ENCODE results near the gene HOXB4. TPM values are rescaled to one million over a fixed set of nuclear protein-coding genes. Genes with fewer than 3 reads are reported as not detected.

HOXB4 gene
- total RNA-seq, 1 donor from 2014 or later = 3.3 TPM

DNA sequence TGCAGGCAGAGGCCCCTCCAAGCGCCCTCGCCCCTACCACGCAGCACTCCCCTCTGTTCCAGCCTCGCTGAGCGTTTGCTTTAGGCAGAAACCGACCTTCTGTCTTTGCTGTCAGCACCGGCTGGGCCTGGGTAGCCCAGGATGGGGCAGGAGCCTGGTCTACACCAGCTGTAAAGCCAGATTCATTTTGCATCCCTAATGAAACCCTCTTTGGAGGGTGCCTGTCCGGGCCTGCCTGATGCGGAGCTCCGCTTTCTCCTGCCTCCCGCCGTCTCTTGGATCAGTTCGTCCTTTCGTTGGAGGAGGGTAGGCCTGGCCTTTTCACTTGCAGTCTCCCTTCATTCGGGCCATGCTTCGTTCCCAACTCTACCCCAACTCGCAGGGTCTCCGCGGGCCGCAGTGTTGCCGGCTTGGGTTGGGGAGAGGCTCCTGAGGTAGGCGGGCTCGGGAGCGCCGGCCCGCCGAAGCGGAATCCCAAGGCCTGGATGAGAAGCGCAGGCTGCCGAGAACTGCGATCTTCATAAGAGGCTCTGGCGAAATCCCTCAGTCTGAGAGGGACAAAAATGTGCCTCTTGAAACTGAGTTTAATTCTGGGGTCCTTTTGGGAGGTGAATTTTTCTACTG lies 41.8 kb upstream of the HOXB4 start:
- H3K27ac Mint-ChIP-seq = no peak overlapping the region
- no peaks in the 10 kb centered on the region for H3K9me3 Mint-ChIP-seq
- H3K27me3 Mint-ChIP-seq (ENCODE audit: low read depth) = peaks cover 88% of the 10 kb centered on the region
- peaks cover 23% of the 10 kb centered on the region for H3K4me1 Mint-ChIP-seq (ENCODE audit: low read depth)
- H3K36me3 Mint-ChIP-seq (ENCODE audit: low read depth) = no peaks in the 10 kb centered on the region
- H3K4me3 Mint-ChIP-seq (ENCODE audit: low read depth) = no peak overlapping the region
- no peak for DNase-seq (ENCODE audit: low spot score)
- intact Hi-C loops (cut with micrococcal nuclease) = loop anchor here (10.0 kb wide), 2 partner anchors 875 to 1345 kb away; partner anchors contain the start of genes DLX4 and NGFR

DNA sequence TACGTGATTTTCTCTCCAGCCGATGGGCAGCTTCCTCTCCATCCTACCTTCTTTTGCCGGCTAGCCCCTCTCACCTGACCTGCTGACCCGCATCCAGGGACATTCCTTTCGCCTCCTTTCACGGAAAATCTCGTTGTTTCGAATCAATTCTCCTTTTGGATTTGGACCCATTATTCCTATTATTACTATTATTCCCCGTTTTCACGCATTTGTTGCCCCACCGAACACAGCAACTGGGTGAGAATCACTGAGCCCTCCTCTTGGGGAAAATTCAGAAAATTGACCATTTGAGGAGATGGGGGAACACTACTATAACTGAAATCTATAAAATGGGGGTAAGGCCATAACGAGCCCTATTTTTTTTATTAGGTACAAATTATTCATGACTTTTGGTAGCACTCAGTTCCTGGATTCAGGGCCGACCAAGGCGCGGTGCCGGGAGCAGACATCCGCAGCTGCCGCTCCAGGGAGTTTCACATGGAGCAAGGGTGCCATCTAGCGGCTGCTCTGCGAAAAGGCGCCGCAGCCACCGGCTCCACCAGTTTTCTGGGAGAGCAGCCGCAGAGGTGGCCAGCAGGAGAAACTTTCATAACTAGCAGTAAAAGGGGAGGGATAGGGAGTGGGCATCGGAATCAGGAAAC lies 40.2 kb upstream of the HOXB4 start:
- Mint-ChIP-seq H3K4me3 (ENCODE audit: low read depth) (no peak overlapping the region), H3K27ac (peak overlapping the region; percentile 14), H3K9me3 (no peaks in the 10 kb centered on the region), H3K4me1 (ENCODE audit: low read depth) (peaks cover 27% of the 10 kb centered on the region), H3K36me3 (ENCODE audit: low read depth) (no peaks in the 10 kb centered on the region), H3K27me3 (ENCODE audit: low read depth) (peaks cover 87% of the 10 kb centered on the region)
- intact Hi-C loops (cut with micrococcal nuclease) = loop anchor here (1.0 to 10.0 kb wide), 3 partner anchors 21 to 1346 kb away; partner anchors contain the start of gene DLX4
- DNase-seq (ENCODE audit: low spot score) = peak; percentile 77

DNA sequence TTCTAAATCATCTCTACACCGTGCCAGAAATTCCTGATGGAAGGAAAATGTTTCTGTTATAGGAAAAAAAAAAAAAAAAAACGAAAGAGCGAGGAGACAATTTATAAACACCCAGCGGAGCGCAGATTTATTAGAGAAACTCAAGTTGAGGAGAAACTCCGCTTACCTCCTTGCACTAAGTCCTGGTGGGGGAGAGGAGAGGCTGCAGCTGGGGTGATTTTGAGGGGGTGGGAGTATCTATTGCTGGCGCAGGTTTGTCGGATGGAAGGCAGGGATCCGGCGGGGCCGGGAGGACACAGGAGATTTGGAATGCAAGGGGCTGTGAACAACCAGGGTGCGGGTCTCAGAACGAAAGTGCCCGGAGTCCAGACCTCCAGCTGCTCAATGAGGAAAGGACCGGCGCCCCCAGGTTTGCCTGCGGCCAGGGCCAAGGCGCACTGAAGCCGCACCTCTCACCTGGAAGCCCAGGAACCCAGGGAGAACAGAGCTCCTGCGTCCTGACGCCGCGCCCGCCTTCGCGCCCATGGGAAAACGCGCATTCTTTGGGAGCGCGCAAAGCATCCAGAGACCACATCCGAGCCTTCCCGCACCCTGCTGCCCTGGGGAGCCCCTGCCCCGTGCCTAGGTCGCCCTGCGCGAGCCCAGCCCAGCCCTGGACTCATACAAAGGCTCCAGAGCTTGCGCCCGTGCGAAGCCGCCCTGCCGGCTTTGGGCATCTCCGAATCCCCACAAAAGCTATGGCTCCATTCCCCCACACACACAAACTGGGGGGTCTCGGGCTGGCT lies 39.5 kb upstream of the HOXB4 start:
- Mint-ChIP-seq H3K9me3 (no peaks in the 10 kb centered on the region), H3K27me3 (ENCODE audit: low read depth) (peaks cover 85% of the 10 kb centered on the region), H3K4me3 (ENCODE audit: low read depth) (no peak overlapping the region), H3K27ac (no peak overlapping the region), H3K4me1 (ENCODE audit: low read depth) (peaks cover 29% of the 10 kb centered on the region), H3K36me3 (ENCODE audit: low read depth) (no peaks in the 10 kb centered on the region)
- no peak for DNase-seq (ENCODE audit: low spot score)
- intact Hi-C loops (cut with micrococcal nuclease) = loop anchor here (1.0 to 10.0 kb wide), 3 partner anchors 20 to 1347 kb away; partner anchors contain the start of gene DLX4

DNA sequence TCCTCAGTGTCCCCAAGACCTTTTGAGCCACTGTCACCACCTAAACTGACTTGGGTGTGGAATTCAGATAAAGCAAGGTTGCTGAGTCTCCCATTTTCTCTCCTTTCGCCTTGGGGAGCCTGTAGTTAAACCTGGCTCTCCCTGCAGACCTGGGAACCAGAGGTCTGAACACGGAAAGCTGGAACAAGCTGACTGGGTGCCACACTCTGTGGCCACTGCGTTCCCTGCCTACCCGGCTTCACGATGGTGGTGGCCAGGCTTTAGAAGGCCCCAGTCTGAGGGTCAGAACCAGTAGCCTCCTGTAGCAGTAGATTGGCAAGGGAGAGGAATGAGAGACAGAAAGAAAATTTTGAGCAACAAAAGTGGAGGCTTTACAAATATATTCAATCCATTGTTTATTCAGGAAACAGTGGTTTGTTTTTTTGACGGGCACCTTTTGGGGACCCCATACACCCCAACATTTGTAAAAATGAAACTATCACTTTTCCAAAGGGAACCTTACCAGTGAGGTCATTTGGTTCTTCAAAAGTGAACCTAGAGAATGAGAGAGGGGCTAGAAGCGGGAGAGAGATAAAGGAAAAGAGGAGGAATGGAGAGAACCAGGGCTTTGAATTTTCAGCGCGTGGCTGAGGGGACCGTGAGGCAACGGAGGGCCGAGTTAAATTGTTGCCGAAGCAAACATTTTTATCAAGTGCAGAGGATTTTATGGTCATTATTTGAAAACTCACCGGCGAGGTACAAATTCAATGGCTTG lies 38.7 kb upstream of the HOXB4 start:
- DNase-seq (ENCODE audit: low spot score) = no peak
- intact Hi-C loops (cut with micrococcal nuclease) = loop anchor here (10.0 kb wide), 1 partner anchor 1348 kb away; the partner anchor contains the start of gene DLX4
- Mint-ChIP-seq H3K4me3 (ENCODE audit: low read depth) (no peak overlapping the region), H3K27ac (no peak overlapping the region), H3K9me3 (no peaks in the 10 kb centered on the region), H3K27me3 (ENCODE audit: low read depth) (peaks cover 84% of the 10 kb centered on the region), H3K4me1 (ENCODE audit: low read depth) (peaks cover 33% of the 10 kb centered on the region), H3K36me3 (ENCODE audit: low read depth) (no peaks in the 10 kb centered on the region)

DNA sequence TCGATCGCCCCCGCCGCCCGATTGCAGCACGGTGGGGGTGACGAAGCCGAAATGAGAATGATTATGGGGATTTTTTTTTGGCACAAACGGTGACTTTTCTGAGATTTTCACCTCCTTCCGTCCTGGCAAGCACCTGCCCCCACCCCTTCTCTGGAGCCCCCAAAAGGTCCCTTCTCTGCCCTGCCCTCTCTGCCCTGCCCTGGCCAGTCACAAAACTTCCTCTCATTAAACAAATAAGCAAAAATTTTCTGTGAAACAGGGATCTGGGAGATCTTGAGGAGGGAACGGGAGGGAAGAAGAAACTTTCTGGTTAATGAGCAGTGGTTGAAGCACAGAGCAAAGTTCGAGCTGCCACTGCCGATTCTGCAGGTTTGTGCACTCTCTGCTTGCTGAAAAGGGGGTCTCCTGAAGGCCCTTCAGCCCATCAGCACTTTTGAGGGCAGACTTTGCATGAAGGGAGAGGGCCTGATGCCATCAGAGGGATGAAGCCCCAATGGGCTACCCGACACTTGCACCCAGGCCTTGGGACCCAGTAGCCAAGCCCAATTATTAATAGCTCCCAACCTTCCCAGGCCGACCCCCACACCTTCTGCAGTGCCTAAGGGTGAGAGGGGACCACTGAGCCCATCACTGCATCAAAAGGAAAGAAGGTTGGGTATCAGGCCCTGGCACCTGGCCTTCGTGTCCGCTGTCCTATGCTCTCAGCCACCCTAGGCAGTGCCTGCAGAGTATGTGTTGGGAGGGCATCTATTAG lies 38.0 kb upstream of the HOXB4 start:
- H3K27me3 Mint-ChIP-seq (ENCODE audit: low read depth) = peaks cover 85% of the 10 kb centered on the region
- H3K9me3 Mint-ChIP-seq = no peaks in the 10 kb centered on the region
- H3K27ac Mint-ChIP-seq = no peak overlapping the region
- DNase-seq (ENCODE audit: low spot score) = no peak
- H3K36me3 Mint-ChIP-seq (ENCODE audit: low read depth) = no peaks in the 10 kb centered on the region
- H3K4me3 Mint-ChIP-seq (ENCODE audit: low read depth) = no peak overlapping the region
- intact Hi-C loops (cut with micrococcal nuclease) = loop anchor here (10.0 kb wide), 1 partner anchor 1349 kb away; the partner anchor contains the start of gene DLX4
- peaks cover 40% of the 10 kb centered on the region for H3K4me1 Mint-ChIP-seq (ENCODE audit: low read depth)

DNA sequence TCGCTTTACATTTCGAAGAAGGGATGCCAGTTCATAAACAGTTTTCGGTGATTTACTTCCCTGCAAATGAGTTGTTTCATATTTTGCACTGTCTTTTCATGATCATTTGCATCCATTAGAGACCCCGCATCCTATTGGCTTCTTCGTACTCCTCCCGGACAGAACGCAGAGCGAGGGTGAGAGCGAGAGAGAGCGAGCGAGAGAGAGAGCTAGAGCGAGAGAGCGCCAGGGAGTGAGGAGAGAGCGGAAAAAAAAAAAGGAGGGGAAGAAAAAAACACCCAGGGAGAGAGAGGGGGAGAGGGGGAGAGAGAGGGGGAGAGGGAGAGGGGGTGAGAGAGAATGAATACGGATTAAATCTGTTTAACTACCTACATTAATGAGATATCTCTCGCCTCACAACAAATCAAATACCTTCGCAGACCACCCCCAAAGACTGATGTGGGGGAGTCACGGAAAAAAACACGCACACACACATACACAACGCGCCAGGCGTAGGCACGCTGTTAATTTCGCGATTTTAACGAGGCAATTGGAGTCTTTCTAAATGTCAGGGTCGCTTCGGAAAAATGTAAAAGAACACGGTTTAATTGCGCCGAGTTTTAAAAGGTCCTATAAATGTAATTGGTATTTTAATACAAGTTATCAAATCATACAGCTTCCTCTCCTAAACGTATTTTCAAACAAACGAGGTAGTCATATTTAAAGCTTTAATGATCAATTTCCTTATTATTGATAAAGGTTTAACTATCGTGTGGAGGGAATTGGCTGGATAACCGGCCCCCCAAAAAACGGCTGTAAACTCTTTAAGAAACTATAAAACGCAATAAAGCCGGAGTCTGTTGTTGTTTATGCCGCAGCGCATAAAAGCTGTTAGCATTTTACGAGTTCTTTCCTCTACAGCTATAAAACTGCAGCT lies 37.2 kb upstream of the HOXB4 start, which contains the start of gene HOXB8:
TSS of gene HOXB8 (minus strand) at position 246 of the 916 bp plus-strand sequence. CDS start 588 bp downstream, outside the sequence.
- Mint-ChIP-seq H3K27me3 (ENCODE audit: low read depth) (peaks cover 82% of the 10 kb centered on the region), H3K4me3 (ENCODE audit: low read depth) (no peak within 1 kb of the TSS), H3K36me3 (ENCODE audit: low read depth) (no peaks in the 10 kb centered on the region), H3K9me3 (no peaks in the 10 kb centered on the region), H3K27ac (peak within 1 kb of the TSS; percentile 54), H3K4me1 (ENCODE audit: low read depth) (peaks cover 45% of the 10 kb centered on the region)
- DNase-seq (ENCODE audit: low spot score) = no peak
- intact Hi-C loops (cut with micrococcal nuclease) = loop anchor here (10.0 kb wide), 1 partner anchor 1349 kb away; the partner anchor contains the start of gene DLX4

DNA sequence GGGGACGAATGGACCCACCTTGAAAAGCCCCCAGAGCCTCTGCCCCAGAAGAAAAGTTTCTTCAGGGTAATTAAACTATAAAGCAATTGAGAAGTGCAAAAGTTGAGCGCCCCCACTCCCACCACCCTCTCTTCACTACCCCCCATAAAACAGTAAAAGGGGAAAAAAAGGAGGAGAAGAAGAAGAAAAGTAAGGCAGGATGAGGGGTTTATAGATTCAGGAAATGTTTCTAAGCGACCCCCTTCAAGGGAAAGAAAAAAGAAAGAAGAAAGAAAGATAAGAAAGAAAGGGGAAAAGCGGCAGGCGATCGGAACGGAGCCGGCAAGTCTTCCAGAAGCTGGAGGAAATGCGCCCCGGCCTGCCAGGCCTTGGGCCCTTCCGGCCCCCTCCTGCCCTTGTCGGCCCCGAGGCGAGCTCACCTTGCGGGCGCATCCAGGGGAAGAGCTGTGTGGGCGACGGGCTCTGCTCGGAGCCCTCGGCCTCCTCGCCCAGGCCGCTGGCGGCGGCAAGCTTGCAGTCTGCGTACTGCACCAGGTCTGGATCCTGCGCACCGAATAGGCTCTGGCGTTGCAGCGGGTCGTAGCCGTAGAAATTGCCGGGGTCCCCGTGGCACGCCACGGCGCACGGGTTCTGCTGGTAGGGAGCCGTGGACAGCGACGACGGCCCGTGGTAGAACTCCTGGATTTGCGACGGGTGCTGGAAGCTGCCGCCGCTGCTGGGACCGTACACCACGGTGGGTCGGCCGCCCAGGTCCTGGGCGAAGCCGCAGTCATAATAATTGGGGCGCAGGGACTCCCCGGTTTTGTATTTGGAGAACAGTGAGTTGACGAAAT lies 35.9 kb upstream of the HOXB4 start:
- H3K9me3 Mint-ChIP-seq = no peaks in the 10 kb centered on the region
- H3K27ac Mint-ChIP-seq = no peak overlapping the region
- H3K36me3 Mint-ChIP-seq (ENCODE audit: low read depth) = no peaks in the 10 kb centered on the region
- DNase-seq (ENCODE audit: low spot score) = no peak
- peaks cover 42% of the 10 kb centered on the region for H3K4me1 Mint-ChIP-seq (ENCODE audit: low read depth)
- peaks cover 83% of the 10 kb centered on the region for H3K27me3 Mint-ChIP-seq (ENCODE audit: low read depth)
- no peak overlapping the region for H3K4me3 Mint-ChIP-seq (ENCODE audit: low read depth)
- intact Hi-C loops (cut with micrococcal nuclease) = loop anchor here (1.0 to 10.0 kb wide), 6 partner anchors 16 to 1351 kb away; partner anchors contain the start of genes DLX4 and IGF2BP1

DNA sequence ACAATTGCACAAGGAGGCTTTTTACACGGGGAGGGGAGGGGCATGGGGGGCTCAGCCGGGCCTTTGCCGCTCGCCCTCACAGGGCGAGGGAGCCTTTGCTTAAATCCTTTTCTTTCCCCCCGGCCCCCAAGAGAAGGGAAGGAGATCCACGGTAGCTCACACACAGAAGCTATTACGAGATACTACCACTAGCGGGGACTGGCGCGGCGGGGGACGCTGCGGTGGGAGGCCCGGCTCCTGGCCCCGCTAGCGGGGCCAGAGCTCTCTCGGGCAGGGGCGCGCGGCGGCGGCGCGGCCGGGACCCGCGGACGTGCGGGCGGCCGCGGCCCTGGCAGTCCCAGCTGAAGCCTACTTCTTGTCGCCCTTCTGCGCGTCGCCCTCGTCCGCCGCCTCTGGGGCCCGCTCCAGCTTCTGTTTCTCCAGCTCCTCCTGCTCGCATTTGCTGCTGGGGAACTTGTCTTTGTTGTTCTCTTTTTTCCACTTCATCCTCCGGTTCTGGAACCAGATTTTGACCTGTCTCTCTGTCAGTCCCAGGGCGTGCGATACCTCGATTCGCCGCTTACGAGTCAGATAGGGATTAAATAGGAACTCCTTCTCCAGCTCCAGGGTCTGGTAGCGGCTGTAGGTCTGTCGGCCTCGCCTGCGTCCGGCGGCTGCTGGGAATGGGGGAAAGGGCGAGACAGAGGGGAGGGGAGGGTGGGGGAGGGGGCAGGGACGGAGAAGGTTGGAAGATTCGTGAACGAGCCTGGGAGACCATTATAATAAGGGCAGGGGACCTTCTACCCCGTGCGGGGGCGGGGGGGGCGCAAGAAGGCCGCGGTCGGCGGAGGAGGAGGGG lies 34.9 kb upstream of the HOXB4 start:
- peaks cover 36% of the 10 kb centered on the region for H3K4me1 Mint-ChIP-seq (ENCODE audit: low read depth)
- no peaks in the 10 kb centered on the region for H3K9me3 Mint-ChIP-seq
- peaks cover 81% of the 10 kb centered on the region for H3K27me3 Mint-ChIP-seq (ENCODE audit: low read depth)
- intact Hi-C loops (cut with micrococcal nuclease) = loop anchor here (1.0 to 10.0 kb wide), 6 partner anchors 15 to 1352 kb away; partner anchors contain the start of genes DLX4 and IGF2BP1
- peak overlapping the region; percentile 72 for H3K4me3 Mint-ChIP-seq (ENCODE audit: low read depth)
- peak overlapping the region; percentile 72 for H3K27ac Mint-ChIP-seq
- H3K36me3 Mint-ChIP-seq (ENCODE audit: low read depth) = no peaks in the 10 kb centered on the region
- no peak for DNase-seq (ENCODE audit: low spot score)

DNA sequence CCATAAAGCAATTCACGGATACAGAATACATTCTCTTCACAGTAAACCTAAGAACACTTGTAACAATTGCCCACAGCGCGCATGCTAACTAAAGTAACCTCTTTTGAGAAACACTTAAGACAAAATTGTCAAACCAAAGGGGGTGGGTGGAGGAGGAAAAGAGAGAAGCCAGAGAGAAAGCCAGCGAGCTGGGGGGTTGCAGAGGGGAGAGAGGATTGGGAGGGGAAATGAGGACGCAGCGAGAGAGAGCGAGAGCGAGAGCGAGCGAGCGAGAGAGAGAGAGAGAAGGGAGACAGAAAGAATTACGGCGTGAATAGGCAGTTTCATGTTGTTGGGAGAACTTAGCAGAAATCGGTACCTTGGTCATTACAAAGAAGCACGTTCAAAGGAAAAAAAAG lies 34.3 kb upstream of the HOXB4 start:
- intact Hi-C loops (cut with micrococcal nuclease) = loop anchor here (2.0 to 10.0 kb wide), 5 partner anchors 35 to 1352 kb away; partner anchors contain the start of genes DLX4 and IGF2BP1
- Mint-ChIP-seq H3K27ac (peak overlapping the region; percentile 72), H3K27me3 (ENCODE audit: low read depth) (peaks cover 81% of the 10 kb centered on the region), H3K4me3 (ENCODE audit: low read depth) (peak overlapping the region; percentile 66), H3K36me3 (ENCODE audit: low read depth) (no peaks in the 10 kb centered on the region), H3K4me1 (ENCODE audit: low read depth) (peaks cover 36% of the 10 kb centered on the region), H3K9me3 (no peaks in the 10 kb centered on the region)
- DNase-seq (ENCODE audit: low spot score) = no peak

Measured in activated T-helper 2 cell treated with anti-CD3 and anti-CD28 coated beads, Interferon-gamma antibody, Interleukin-2, Interleukin-4, amounts not matched to agents 10 μg/mL and 5 μg/mL and 100 μg/mL, durations not matched to agents 14 hours and 24 hours and 36 hours (primary cell).